Measurements from ENCODE around the gene CDH2.

Gene CDH2

DNA sequence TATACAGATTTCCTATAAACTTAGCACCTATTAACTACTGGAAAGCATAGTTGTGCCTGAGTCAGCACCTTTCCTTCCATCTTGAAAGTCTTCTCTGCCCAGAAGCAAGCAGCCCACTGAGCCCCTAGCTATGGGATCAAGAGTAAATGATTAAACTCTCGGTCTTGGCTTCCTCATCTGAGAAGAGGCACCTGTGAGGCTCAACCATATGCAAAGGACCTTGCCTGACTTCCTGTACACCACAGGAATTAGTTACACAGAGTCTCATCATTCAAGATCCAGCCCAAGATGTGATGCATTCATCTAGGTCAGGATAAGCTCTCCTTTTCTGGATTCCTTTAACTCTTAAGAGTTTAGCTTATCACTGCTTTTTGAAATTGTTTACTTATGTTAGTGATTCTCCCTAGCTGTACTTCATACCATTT, 96.0 kb downstream of the CDH2 start:
- no peak for DNase-seq

DNA sequence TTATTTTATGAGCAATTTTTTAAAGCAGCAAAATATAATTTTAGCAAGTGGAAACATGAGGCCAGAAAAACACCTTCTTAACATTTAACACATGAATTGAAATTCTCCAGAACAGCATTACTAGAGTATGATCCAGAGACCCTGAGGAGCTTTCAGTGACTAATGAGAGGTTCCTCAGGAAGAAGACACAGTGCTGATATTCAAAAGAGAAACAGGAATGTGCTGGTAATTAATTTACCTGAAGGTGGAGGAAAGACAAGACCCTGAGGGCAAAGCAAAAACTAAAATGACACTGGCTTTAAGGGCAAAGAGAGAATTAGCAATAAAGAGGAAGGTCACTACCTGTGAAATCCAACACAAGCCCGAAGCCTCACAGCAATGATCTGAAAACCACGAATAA, 97.0 kb downstream of the CDH2 start:
- no peak for DNase-seq

DNA sequence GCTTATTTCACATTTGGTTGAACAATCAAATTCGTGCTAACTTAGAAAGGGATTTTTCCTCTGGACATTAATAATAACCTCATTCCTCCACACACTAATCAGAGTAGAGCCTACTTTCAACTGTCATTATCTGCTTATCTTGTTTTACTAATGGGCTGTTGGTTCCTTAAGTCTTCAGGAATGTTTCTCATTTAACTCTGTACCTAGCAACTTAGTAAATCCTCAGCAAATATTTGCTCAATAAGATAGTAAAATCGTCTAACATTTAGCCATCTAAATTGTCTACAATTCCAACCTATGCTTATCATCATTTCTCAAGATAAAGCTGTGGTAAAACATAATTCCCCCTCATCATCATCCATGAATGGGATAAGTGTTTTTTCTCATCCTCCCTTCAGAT, 98.1 kb downstream of the CDH2 start:
- no peak for DNase-seq

DNA sequence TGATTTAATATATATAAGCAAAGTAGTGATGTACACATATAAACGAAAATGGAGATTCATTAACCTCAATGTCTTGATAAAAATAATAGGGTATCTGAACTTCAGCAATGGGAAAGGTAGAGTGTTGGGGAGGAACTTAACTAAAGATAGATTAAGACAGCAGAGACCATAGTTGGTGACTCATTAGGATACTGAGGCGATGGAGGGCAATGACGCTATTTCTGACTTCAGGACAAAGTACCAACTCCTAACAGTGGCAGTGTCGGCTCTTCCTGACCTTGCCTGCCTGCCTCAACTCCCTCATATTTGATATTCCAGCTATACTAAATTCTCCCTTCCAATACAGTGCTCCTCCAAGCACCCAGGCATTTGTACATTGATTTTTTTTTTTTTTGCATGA, 98.6 kb downstream of the CDH2 start:
- DNase-seq, result no peak

DNA sequence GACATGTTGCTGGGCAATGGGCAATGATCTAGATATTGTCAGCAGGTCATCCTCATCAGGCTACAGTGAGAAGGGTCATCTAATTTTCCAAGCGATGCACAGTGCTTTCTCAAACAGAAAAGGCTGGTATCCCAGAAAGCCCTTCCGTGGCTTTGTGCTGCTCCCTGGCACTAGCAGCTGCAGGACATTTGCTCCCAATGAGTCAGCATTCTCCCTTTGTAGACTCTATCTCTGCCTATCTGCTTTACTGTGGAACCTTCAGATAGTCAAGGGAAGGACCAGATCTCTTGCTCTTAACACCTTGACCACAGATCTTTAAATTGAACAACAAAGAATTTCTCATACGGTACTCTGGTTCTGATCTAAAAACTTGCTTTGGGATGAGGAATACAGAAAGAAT, 101.4 kb downstream of the CDH2 start:
- DNase-seq, result no peak

DNA sequence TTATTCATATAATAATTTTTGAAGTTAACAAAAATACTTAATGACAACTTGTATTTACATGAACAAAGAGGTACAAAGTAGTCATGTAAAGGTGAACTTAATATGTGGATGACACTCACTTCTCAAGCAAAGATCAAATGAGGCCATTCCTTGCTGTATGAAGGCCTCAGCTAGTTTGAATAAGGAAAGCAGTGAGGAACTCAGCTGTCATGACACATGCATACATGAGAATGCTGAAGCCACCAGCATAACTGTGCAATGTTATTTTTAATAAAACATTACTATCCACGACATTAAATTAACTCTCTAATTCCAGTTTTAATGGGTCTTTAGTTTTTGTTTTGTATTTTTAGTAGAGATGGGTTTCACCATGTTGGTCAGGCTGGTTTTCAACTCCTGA, 102.9 kb downstream of the CDH2 start:
- DNase-seq, result no peak

DNA sequence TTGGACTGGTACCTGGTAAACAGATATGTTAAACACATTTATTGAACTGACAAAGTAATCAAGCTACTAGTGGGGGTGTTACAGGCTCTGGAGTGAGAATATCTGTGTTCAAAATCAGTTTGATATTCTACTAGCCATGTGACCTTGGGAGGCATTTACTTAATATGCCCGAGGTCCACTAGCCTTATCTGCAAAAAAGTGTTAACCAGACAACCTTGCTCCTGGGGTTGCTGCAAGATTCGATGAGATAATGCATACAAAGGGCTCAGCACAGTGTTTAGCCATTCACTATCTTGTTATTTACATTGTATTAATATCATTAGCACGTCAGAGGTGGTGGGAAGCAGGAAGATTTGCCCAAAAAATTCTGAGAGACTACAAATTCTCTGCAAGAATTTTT, 103.3 kb downstream of the CDH2 start:
- no peak for DNase-seq

DNA sequence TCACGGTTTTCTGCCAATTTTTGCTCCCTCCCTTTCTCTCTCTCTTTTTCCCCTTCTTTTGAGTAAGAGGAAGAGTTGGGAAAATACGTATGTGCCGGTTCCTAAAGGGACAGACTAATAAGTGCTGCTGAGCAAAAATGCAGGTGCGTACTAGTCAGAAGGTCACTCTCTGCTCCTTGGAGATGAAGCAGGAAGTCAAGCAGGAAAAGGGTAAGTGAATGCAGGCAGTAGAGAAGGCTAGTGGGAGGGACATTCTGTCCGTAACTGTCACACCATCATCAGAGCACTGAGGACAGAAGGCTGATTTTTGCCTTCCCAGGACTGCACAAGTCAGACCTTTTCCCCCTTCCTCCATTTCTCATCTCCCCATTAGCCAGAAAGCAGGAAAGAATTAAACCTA, 105.7 kb downstream of the CDH2 start:
- no peak for DNase-seq

DNA sequence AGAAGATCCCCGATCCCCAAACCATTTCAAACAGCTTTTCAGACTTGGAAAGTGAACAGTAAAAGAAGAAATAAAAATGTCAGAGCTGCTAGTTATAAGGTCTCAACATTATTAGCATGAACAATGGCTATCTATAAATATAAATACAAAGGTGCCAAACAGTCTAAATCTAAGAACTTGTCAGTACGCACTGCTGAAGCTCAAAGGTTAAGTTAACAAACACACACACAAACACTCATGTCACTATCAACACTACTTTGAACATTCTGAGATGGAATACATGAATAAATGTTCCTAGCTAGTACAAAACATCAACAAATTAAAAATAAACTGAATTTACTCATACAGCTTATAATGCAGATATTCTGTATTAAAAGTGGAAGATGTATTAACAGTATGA, 108.7 kb downstream of the CDH2 start:
- DNase-seq, result no peak

DNA sequence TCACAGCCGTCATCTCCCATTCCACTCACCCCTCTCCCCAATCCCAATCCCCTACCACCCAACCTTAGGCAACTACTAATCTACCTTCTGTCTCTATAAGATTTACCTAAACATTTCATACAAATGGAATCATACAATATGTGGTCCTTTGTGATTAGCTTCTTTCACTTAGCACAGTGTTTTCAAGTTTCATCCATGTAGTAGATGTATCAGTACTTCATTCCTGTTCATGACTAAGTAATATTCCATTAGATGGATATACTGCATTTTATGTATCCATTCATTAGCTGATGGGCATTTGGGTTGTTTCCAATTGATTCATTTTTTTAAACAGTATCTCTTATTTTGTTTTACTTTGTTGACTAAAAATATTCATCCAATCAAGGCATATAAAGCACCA, 109.6 kb downstream of the CDH2 start:
- no peak for DNase-seq

DNA sequence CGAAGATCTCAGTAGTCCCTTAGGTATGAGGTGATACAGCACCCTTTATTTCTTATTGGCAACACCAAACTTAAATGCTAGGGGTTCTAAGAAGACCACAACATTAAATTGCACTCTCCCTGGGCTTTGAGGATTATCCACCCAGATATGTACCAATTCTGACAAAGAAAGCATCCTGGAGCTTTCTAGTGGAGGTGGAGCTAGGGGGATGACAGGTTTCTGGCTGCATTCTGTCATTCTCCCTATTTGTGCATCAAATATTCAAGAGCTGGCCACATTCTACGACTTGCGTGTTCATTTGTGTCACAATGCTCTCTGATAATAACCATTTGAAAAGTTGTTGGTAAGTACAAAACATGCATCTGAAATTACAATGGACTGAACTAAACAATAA, 111.1 kb downstream of the CDH2 start:
- no peak for DNase-seq

DNA sequence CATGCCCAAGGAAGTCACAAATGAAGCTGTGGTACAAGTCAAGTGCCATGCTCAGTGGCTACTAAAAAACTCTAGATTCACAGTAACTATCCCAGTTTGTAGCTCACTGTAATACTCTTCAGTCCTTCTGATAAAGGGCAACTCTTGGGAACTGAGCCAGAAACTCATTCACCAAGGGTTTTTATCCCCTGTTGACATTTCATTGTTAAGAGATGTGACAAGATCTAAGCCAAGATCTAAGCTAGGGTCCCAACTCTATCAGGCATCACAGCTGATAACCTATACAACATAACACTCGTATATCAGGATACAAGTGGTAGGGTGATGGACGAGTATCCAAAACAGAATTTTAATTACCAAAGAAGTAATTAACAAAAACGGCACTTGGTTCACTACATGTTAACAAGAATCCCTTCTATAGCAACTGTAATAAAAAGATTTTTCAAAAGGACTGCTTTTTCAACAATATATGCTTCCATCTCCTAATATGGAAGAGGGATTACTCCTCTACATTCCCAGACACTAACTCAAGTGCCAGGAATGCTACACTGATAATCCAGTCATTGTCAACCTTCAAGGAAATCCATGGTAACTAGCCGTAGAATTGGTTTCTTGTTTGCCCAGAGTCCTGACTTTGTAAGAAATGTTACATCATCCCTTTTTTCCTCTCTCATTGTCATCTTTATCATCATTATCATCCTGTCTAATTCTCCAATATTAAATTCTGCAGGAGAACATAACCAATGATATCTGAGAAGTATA, 111.7 kb downstream of the CDH2 start:
- DNase-seq, result no peak

DNA sequence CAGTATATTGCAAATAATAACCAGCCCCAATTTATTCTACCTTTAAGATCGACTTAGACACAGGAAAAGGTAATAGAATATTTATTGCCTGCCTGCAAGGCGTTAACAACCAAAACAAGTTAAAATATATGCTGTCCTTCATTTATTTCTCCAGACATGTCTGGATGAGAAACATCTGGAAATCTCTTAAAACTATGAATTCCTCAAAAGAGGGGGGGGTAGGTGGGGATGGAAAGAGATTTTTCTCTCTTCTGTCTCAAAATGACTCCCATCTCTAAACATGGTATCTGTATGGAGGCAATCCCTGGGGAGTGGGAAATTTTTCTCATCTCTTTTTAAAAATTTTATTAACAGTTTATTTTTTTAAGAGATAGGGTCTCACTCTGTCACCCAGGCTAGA, 113.0 kb downstream of the CDH2 start:
- DNase-seq, result no peak

DNA sequence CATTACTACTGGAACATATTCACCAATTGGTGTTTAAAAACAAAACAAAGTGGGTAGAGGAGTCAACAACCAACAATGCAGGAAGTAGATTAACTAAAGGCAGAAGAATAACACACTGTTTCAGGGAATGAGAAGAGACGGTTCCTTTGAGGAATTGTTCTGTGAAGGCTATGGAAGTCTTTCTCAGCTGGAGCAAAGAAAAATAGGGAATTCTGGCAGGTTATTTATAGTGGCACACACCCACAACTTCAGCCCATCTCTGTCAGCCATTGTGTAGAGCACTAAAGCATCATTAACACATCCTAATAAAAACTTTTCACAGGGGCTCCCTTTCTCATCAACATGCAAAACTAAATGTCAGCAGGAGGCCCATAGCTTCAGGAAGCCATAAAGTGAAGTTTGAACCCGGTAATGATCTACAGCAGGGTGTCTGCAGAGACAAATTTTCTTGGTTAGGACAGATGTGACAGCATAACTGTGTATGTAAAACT, 113.6 kb downstream of the CDH2 start:
- no peak for DNase-seq

DNA sequence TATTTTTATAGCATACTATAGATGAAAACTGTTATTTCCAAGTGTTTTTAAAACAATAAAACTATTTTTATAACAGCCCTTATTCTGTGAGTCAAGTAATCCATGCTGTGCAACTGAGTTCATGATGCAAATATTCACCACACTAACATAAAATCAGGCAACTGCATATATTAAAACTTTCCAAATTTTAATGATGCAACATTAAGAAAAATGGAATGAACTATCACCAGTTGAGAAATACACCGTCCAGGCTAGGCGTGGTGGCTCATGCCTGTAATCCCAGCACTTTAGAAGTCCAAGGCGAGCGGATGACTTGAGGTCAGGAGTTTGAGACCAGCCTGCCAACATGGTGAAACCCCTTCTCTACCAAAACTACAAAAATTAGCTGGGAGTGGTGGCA, 114.5 kb downstream of the CDH2 start:
- no peak for DNase-seq

DNA sequence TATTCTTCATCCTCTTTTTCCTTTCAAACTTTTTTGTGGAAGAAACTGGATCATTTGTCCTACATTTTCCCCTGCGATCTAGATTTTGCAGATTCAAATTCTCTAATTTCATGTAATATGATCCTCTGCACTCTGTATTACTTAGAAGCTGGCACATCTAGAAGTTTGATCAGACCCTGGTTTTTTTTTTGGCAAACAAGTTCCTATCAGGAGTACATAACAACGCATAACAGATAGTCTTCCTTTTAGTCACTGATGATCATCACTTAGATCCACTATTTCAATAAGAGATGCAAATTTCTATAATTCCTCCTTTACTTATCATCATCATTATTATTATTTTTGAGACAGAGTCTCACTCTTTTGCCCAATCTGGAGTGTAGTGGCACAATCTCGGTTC, 117.1 kb downstream of the CDH2 start:
- DNase-seq, result no peak

DNA sequence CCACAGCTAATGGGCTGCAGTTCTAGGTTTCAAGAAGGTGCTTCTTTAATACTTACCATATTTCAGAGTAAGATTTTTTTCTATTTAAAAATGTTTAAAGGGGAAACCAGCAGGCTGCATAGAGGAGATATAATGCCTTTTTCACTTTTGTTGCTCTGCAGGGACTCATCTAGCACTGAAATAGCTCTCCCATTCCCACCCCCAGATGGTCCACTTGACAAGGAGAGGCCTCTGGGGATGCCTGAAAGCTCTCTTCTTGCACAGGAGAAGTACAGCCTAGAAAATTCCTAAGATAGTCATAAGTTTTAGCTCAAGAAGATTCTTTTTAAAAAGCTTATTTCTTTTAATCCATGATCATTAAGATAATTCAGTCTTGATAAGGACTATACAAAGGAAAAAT, 126.4 kb downstream of the CDH2 start:
- DNase-seq, result no peak

DNA sequence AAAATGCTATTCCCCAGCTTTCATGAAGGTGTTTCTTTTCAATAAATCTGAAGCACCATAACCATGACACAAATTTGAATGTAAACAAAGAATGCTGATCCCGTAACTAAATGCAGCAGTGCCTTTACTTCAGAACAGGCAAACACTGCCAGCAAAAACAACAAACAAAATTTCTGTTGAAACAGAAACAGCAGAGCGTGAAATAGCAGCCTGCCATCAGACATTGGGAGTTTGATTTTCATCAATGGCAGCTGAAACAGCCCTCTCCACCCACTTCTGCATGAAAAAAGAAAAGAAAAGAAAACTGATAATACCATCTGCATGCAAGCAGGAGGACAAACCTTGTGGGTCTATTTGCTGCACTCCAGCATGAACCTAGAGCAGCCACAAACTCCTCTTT, 128.3 kb downstream of the CDH2 start:
- DNase-seq, result no peak

DNA sequence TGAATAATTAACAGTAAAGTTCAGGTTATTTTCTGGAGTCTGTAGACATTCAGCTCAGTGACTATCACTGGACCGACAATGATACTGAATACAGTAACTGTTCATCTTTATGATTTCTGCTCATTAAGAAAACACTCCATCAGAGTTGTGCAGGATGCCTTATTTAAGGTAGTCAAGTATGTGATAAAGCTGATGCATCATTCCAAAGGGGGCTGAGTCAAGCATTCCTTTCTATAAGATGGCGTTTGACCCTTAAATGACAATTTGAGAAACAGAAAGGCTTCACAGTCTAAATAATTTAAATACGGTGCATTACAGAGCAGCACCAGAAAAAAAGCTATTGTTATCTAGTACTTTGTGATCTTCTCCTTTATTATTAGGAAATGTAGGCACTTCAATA, 131.1 kb downstream of the CDH2 start:
- DNase-seq, result no peak

DNA sequence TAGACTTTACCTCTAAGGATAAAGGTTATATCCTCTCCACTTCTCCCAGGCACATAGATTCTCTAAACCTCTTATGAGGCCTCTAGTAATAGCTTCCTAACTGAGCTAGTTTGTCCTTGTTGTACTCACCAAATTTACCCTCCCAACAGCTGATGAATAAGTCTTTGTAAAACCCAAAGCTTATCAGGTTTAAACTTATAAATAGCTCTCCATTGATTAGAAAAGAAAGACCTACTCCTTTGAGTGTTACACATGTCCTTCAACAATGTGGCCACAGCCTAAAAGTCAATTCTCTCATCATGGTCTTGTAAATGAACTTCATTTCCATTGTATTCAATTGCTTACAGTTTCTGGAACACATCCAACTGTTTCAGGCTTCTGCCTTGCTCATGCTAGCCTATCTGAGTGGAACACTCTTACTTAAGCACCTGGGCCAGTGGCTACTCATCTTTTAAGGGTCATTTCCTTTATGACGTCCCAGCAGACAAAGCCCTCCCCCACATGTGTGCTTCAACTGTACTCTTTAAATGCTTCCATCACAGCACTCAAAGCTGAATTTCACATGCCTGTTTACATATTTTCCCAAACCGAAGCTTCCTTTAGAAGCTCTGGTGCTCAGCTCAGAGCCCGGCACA, 131.6 kb downstream of the CDH2 start:
- DNase-seq, result no peak

DNA sequence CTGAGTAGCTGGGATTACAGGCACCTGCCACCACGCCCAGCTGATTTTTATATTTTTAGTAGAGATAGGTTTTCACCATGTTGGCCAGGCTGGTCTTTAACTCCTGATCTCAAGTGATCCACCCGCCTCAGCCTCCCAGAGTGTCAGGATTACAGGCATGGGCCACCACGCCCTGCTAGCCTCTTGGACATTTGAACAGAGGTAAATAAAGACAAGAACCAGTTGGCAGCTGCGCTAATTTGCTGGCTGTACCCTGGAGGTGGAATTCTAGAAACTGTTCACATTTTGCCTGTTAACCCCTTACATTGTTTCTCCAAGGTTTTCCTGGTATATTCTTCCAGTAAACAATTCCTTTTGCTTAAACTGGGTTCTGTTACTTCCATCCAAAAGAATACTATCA, 132.9 kb downstream of the CDH2 start:
- DNase-seq, result no peak

DNA sequence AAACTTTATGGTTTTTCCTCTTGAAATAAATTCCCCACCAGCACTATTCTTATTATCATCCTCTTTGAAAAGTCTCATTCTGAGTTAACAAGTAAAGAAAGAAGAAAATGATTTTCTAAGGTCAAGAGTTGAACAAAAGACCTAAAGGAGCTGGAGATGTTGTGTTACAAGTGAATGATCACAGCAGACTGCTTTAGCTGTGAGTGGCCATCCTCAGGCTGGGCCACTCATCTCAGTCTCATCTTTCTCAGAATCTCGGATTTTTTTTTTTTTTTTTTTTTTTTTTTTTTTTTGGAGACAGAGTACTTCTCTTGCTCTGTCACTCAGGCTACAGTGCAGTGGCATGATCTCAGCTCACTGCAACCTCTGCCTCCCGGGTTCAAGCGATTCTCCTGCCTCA, 133.3 kb downstream of the CDH2 start:
- no peak for DNase-seq

DNA sequence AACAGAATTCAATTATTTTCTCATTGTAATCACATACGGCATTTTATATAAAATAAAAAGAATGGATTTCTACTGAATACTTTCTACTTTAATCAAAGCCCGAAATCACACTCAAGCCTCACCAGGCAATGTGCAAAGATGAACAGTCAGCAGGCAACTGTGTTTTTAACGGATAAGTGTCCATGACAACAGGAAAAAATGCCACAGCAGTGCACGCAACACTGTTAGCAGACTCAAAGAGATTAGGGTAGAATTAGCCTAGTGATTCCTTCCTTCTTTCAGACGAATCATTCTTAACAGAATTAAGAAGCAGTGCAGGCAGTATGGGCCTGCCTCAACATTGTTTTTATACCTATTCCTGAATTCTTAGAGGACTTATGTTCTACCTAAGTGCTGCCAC, 135.6 kb downstream of the CDH2 start:
- no peak for DNase-seq

DNA sequence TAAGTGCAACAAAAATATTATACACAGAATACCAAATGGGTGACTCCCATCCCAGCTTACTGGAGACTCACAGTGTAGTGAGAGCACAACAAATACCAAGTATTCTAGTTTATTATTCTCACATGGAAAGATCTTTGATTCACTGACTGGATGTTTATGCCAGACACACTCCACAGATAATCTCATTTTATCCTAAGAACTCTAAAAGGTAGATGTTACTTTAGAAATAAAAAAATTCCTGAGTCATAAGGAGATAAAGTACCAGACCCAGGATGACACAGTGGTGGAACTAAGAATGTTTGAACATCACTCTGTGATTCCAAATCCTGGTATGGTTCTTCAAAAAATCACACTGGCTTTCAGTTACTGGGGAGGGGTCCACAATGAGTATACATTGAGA, 136.2 kb downstream of the CDH2 start:
- DNase-seq, result no peak

DNA sequence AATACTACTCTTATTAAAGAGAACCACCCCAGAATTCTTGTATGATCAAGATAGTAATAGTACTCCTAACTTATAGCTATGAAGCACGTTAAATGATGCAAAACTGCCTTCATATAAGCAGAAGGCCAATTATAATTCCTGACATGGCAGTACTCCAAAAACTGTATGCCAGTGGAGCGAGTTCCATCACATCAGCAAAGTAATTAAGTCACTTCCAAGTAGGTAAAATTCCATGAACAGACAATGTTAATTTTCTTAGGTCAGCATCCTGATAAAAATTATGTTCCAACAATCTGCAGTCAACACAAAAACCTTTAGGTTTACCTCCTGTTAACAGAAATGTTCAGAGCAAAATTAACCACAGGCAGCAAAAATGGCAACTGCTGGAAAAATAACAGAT, 136.7 kb downstream of the CDH2 start:
- DNase-seq, result no peak

All from bone marrow (tissue), 2 donors.